Neural crest cell (in vitro differentiated cells): ENCODE measurements around the gene OR7G1. TPM values are rescaled to one million over a fixed set of nuclear protein-coding genes. Genes with fewer than 3 reads are reported as not detected.
"Not testable (repeated sequence)": the region's sequence is repeated elsewhere in the genome, so short reads cannot be mapped to it uniquely, and the experiment has no call there.

ENCODE experiments used
- DNase-seq: peaks from one replicate; pipeline ENCODE4 v3.0.0; 2021; ENCODE audit warnings: low read depth, mixed read lengths, low spot score
- H3K27ac Mint-ChIP-seq: one replicate; pipeline ENCODE4 v1.8.0; 2021; ENCODE audit warnings: mild to moderate bottlenecking, mixed read lengths; ENCODE audit not compliant: unreplicated experiment
- H3K27me3 Mint-ChIP-seq: 2 replicates; pipeline ENCODE4 v1.8.0; 2021; ENCODE audit warnings: low read depth, mild to moderate bottlenecking, mixed read lengths
- H3K36me3 Mint-ChIP-seq: 2 replicates; pipeline ENCODE4 v1.8.0; 2021; ENCODE audit warnings: low read depth, mild to moderate bottlenecking, mixed read lengths
- H3K4me1 Mint-ChIP-seq: 2 replicates; pipeline ENCODE4 v1.8.0; 2021; ENCODE audit warnings: mixed read lengths
- H3K4me3 Mint-ChIP-seq: one replicate; pipeline ENCODE4 v1.8.0; 2021; ENCODE audit warnings: mild to moderate bottlenecking, mixed read lengths
- H3K9me3 Mint-ChIP-seq: 2 replicates; pipeline ENCODE4 v1.8.0; 2021; ENCODE audit warnings: mixed read lengths
- CTCF ChIP-seq: fragments of 200-600 bp; sonication (generic); conservative IDR thresholded peaks from 2 replicates; pipeline ENCODE4 v1.5.0; 2021; ENCODE audit warnings: antibody characterized with exemption, mild to moderate bottlenecking
- total RNA-seq: library from RNA; stranded (reverse); gene quantifications from 2 replicates; pipeline ENCODE4 v1.2.1, GENCODE V29; 2021

OR7G1 gene
- total RNA-seq, 1 donor from 2014 or later = not detected

GRCh38 chr19:9086761-9087160, 28.8 kb downstream of the OR7G1 start, which contains the start of gene OR1M1:
Gene OR1M1, plus strand, starts transcription at chr19:9087061. Its CDS starts 6,184 bp downstream, at chr19:9093245.
- no peaks in the 10 kb centered on the region for H3K4me1 Mint-ChIP-seq
- no peak within 1 kb of the TSS for H3K4me3 Mint-ChIP-seq
- DNase-seq = no peak
- peaks cover 40% of the 10 kb centered on the region for H3K27me3 Mint-ChIP-seq
- TF ChIP-seq CTCF = no peak
- no peak within 1 kb of the TSS for H3K27ac Mint-ChIP-seq
- no peaks in the 10 kb centered on the region for H3K36me3 Mint-ChIP-seq
- no peaks in the 10 kb centered on the region for H3K9me3 Mint-ChIP-seq

- H3K4me3 Mint-ChIP-seq = no peak overlapping the region
- H3K9me3 Mint-ChIP-seq = no peaks in the 10 kb centered on the region
- no peaks in the 10 kb centered on the region for H3K36me3 Mint-ChIP-seq
- no peak overlapping the region for H3K27ac Mint-ChIP-seq
- peaks cover 5% of the 10 kb centered on the region for H3K27me3 Mint-ChIP-seq
- DNase-seq = no peak
- no peak for TF ChIP-seq CTCF
- peaks cover 5% of the 10 kb centered on the region for H3K4me1 Mint-ChIP-seq
Measured at GRCh38 chr19:9078651-9079050, 36.9 kb downstream of the OR7G1 start.

GRCh38 chr19:9076901-9077300, 38.7 kb downstream of the OR7G1 start:
- Mint-ChIP-seq H3K9me3 (no peaks in the 10 kb centered on the region), H3K27ac (no peak overlapping the region), H3K36me3 (no peaks in the 10 kb centered on the region), H3K4me1 (peaks cover 5% of the 10 kb centered on the region), H3K27me3 (no peaks in the 10 kb centered on the region), H3K4me3 (no peak overlapping the region)
- TF ChIP-seq CTCF = no peak
- DNase-seq = no peak

GRCh38 chr19:9075064-9075949, 40.3 kb downstream of the OR7G1 start:
- H3K36me3 Mint-ChIP-seq = no peaks in the 10 kb centered on the region
- DNase-seq = no peak
- no peaks in the 10 kb centered on the region for H3K9me3 Mint-ChIP-seq
- H3K4me1 Mint-ChIP-seq = peaks cover 5% of the 10 kb centered on the region
- TF ChIP-seq CTCF = no peak
- H3K4me3 Mint-ChIP-seq = no peak overlapping the region
- H3K27ac Mint-ChIP-seq = peak overlapping the region; percentile 50
- H3K27me3 Mint-ChIP-seq = no peaks in the 10 kb centered on the region

GRCh38 chr19:9073806-9074205, 41.8 kb downstream of the OR7G1 start:
- Mint-ChIP-seq H3K36me3 (no peaks in the 10 kb centered on the region), H3K27me3 (no peaks in the 10 kb centered on the region), H3K9me3 (no peaks in the 10 kb centered on the region), H3K27ac (no peak overlapping the region), H3K4me1 (peaks cover 5% of the 10 kb centered on the region), H3K4me3 (no peak overlapping the region)
- no peak for DNase-seq
- no peak for TF ChIP-seq CTCF

- not testable (repeated sequence) for H3K27me3 Mint-ChIP-seq, H3K27ac Mint-ChIP-seq, H3K9me3 Mint-ChIP-seq, DNase-seq, H3K4me3 Mint-ChIP-seq, H3K4me1 Mint-ChIP-seq, H3K36me3 Mint-ChIP-seq
Measured at GRCh38 chr19:9071720-9072119, 43.8 kb downstream of the OR7G1 start.
